Activated T-cell treated with anti-CD3 and anti-CD28 coated beads, Interleukin-2, amount 50 U/mL, for 24 hours (primary cell): ENCODE results near the gene TENT5C.

Experiments used
- DNase-seq: peaks from one replicate; pipeline ENCODE4 v3.0.0-alpha.2; 2020
- H3K27ac Mint-ChIP-seq: 2 replicates; pipeline ENCODE4 v1.8.0; 2020; ENCODE audit warnings: mild to moderate bottlenecking, mixed read lengths
- H3K27me3 Mint-ChIP-seq: 2 replicates; pipeline ENCODE4 v1.8.0; 2020; ENCODE audit warnings: mixed read lengths
- H3K36me3 Mint-ChIP-seq: 2 replicates; pipeline ENCODE4 v1.8.0; 2020; ENCODE audit warnings: low read depth, mixed read lengths
- H3K4me1 Mint-ChIP-seq: 2 replicates; pipeline ENCODE4 v1.8.0; 2020; ENCODE audit warnings: low read depth, mixed read lengths
- H3K4me3 Mint-ChIP-seq: 2 replicates; pipeline ENCODE4 v1.8.0; 2020; ENCODE audit warnings: mild to moderate bottlenecking, moderate library complexity, mixed read lengths
- H3K9me3 Mint-ChIP-seq: 2 replicates; pipeline ENCODE4 v1.8.0; 2020; ENCODE audit warnings: mixed read lengths

Gene TENT5C

GRCh38 chr1:117594261-117594990 lies 11.4 kb upstream of the TENT5C start:
- Mint-ChIP-seq H3K4me1 (no peaks in the 10 kb centered on the region), H3K27ac (no peak overlapping the region), H3K27me3 (peaks cover 3% of the 10 kb centered on the region), H3K36me3 (no peaks in the 10 kb centered on the region), H3K9me3 (no peaks in the 10 kb centered on the region), H3K4me3 (no peak overlapping the region)
- DNase-seq, result peak; percentile 11

GRCh38 chr1:117596023-117596720 lies 9.7 kb upstream of the TENT5C start:
- no peak overlapping the region for H3K27ac Mint-ChIP-seq
- peak; percentile 5 for DNase-seq
- H3K4me1 Mint-ChIP-seq, result no peaks in the 10 kb centered on the region
- no peaks in the 10 kb centered on the region for H3K36me3 Mint-ChIP-seq
- H3K4me3 Mint-ChIP-seq, result no peak overlapping the region
- peaks cover 3% of the 10 kb centered on the region for H3K27me3 Mint-ChIP-seq
- no peaks in the 10 kb centered on the region for H3K9me3 Mint-ChIP-seq

- peak; percentile 18 for DNase-seq
- Mint-ChIP-seq H3K4me1 (no peaks in the 10 kb centered on the region), H3K27ac (no peak overlapping the region), H3K9me3 (no peaks in the 10 kb centered on the region), H3K27me3 (peaks cover 3% of the 10 kb centered on the region), H3K36me3 (no peaks in the 10 kb centered on the region), H3K4me3 (no peak overlapping the region)
These were observed 7.4 kb upstream of the TENT5C start for GRCh38 chr1:117598489-117598888.

GRCh38 chr1:117599286-117600221 lies 6.3 kb upstream of the TENT5C start:
- Mint-ChIP-seq H3K27me3 (peaks cover 3% of the 10 kb centered on the region), H3K9me3 (no peaks in the 10 kb centered on the region), H3K36me3 (no peaks in the 10 kb centered on the region), H3K27ac (no peak overlapping the region), H3K4me1 (peaks cover 1% of the 10 kb centered on the region), H3K4me3 (no peak overlapping the region)
- DNase-seq, result no peak

GRCh38 chr1:117600325-117600943 lies 5.4 kb upstream of the TENT5C start:
- Mint-ChIP-seq H3K9me3 (no peaks in the 10 kb centered on the region), H3K27ac (no peak overlapping the region), H3K4me1 (peaks cover 9% of the 10 kb centered on the region), H3K27me3 (peaks cover 3% of the 10 kb centered on the region), H3K36me3 (peaks cover 2% of the 10 kb centered on the region), H3K4me3 (no peak overlapping the region)
- peak; percentile 16 for DNase-seq

- Mint-ChIP-seq H3K4me3 (no peak overlapping the region), H3K36me3 (peaks cover 4% of the 10 kb centered on the region), H3K27me3 (peaks cover 3% of the 10 kb centered on the region), H3K9me3 (no peaks in the 10 kb centered on the region), H3K4me1 (peaks cover 10% of the 10 kb centered on the region), H3K27ac (no peak overlapping the region)
- no peak for DNase-seq
These were observed 4.9 kb upstream of the TENT5C start for GRCh38 chr1:117600966-117601365.

- Mint-ChIP-seq H3K27ac (no peak overlapping the region), H3K4me3 (no peak overlapping the region), H3K9me3 (no peaks in the 10 kb centered on the region), H3K36me3 (peaks cover 4% of the 10 kb centered on the region), H3K27me3 (no peaks in the 10 kb centered on the region), H3K4me1 (peaks cover 23% of the 10 kb centered on the region)
- no peak for DNase-seq
These were observed 3.0 kb upstream of the TENT5C start for GRCh38 chr1:117602862-117603261.

GRCh38 chr1:117605164-117605773 lies 579 bp upstream of the TENT5C start:
- DNase-seq, result no peak
- peaks cover 42% of the 10 kb centered on the region for H3K4me1 Mint-ChIP-seq
- H3K4me3 Mint-ChIP-seq, result peak overlapping the region; percentile 87
- peaks cover 9% of the 10 kb centered on the region for H3K36me3 Mint-ChIP-seq
- no peaks in the 10 kb centered on the region for H3K27me3 Mint-ChIP-seq
- H3K9me3 Mint-ChIP-seq, result no peaks in the 10 kb centered on the region
- H3K27ac Mint-ChIP-seq, result peak overlapping the region; percentile 94

- peak overlapping the region; percentile 73 for H3K27ac Mint-ChIP-seq
- H3K4me3 Mint-ChIP-seq, result peak overlapping the region; percentile 84
- peak; percentile 70 for DNase-seq
- H3K9me3 Mint-ChIP-seq, result no peaks in the 10 kb centered on the region
- peaks cover 11% of the 10 kb centered on the region for H3K36me3 Mint-ChIP-seq
- no peaks in the 10 kb centered on the region for H3K27me3 Mint-ChIP-seq
- peaks cover 49% of the 10 kb centered on the region for H3K4me1 Mint-ChIP-seq
These were observed 992 bp downstream of the TENT5C start for GRCh38 chr1:117606649-117607430.

- DNase-seq, result peak; percentile 51
- no peaks in the 10 kb centered on the region for H3K27me3 Mint-ChIP-seq
- H3K36me3 Mint-ChIP-seq, result peaks cover 11% of the 10 kb centered on the region
- H3K9me3 Mint-ChIP-seq, result no peaks in the 10 kb centered on the region
- peak overlapping the region; percentile 73 for H3K27ac Mint-ChIP-seq
- H3K4me1 Mint-ChIP-seq, result peaks cover 53% of the 10 kb centered on the region
- H3K4me3 Mint-ChIP-seq, result peak overlapping the region; percentile 84
These were observed 1.6 kb downstream of the TENT5C start for GRCh38 chr1:117607471-117607870.

GRCh38 chr1:117608115-117608615 lies 2.3 kb downstream of the TENT5C start:
- Mint-ChIP-seq H3K36me3 (peaks cover 11% of the 10 kb centered on the region), H3K27me3 (no peaks in the 10 kb centered on the region), H3K4me1 (peaks cover 60% of the 10 kb centered on the region), H3K9me3 (no peaks in the 10 kb centered on the region), H3K4me3 (peak overlapping the region; percentile 84), H3K27ac (no peak overlapping the region)
- DNase-seq, result no peak

GRCh38 chr1:117608758-117609157 lies 2.9 kb downstream of the TENT5C start:
- Mint-ChIP-seq H3K9me3 (no peaks in the 10 kb centered on the region), H3K36me3 (peaks cover 11% of the 10 kb centered on the region), H3K4me3 (no peak overlapping the region), H3K4me1 (peaks cover 66% of the 10 kb centered on the region), H3K27me3 (no peaks in the 10 kb centered on the region), H3K27ac (no peak overlapping the region)
- no peak for DNase-seq

- H3K36me3 Mint-ChIP-seq, result peaks cover 11% of the 10 kb centered on the region
- H3K4me3 Mint-ChIP-seq, result no peak overlapping the region
- H3K27ac Mint-ChIP-seq, result no peak overlapping the region
These were observed 3.6 kb downstream of the TENT5C start for GRCh38 chr1:117609471-117609911.

More at GRCh38 chr1:117609471-117609911, 3.6 kb downstream of the TENT5C start:
- Mint-ChIP-seq H3K4me1 (peaks cover 73% of the 10 kb centered on the region), H3K9me3 (no peaks in the 10 kb centered on the region), H3K27me3 (no peaks in the 10 kb centered on the region)
- no peak for DNase-seq
